Tibial nerve (tissue), 4 donors: ENCODE measurements around the gene PTCH1.

ENCODE experiments used
- CTCF ChIP-seq, 5 experiments: fragments of 200-600 bp in 3 of 5; fragments of 450-650 bp in 2 of 5; sonication (generic) in 3 of 5; IDR thresholded peaks; one replicate each; pipeline ENCODE4 v1.5.1; 2016 to 2019; ENCODE audit warnings: antibody characterized with exemption in 5 of 5, mild to moderate bottlenecking in 3 of 5, moderate library complexity in 2 of 5
- EP300 ChIP-seq, 2 donors: sonication (generic); formaldehyde crosslinking; IDR thresholded peaks; one replicate each; pipeline ENCODE4 v1.6.1; 2017; ENCODE audit warnings: antibody characterized with exemption in 2 of 2, mild to moderate bottlenecking in 1 of 2
- POLR2A ChIP-seq, 2 donors: fragments of 450-650 bp; IDR thresholded peaks; one replicate each; pipeline ENCODE4 v1.6.1; 2017; ENCODE audit warnings: antibody characterized with exemption in 2 of 2, mild to moderate bottlenecking in 2 of 2, moderate library complexity in 2 of 2

DNA sequence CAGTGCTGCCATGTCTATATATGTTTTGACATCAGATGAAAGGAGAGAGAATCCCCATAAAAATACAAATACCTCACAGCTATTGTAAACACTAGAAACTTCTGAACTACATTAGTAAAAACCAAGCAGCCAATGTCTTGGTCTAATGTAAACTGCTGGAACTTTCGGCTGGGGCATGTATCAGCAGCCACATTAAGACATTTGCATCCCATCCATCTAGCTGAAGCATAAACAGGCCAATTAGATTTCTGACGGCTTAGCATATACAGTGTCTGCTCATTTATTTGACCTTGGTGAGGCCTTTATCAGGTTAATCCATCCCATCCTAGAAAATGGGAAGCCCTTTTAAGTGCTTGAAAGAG is 65.7 kb downstream of the PTCH1 start:
- TF ChIP-seq CTCF (IDR thresholded peaks at IDR 0.05), result no peak
- no peak for TF ChIP-seq POLR2A (IDR thresholded peaks at IDR 0.05)
- TF ChIP-seq EP300 (IDR thresholded peaks at IDR 0.05), result no peak
